GM12878 (cell line): ENCODE results near the gene TRABD. TPM values are rescaled to one million over a fixed set of nuclear protein-coding genes. Genes with fewer than 3 reads are reported as not detected.

Experiments used
- ASH2L ChIP-seq: fragments of 300-600, 200-600 bp; sonication (generic); IDR thresholded peaks from 2 replicates; pipeline ENCODE4 v1.6.1; 2017; ENCODE audit warnings: low read depth, mild to moderate bottlenecking, borderline replicate concordance
- ATF7 ChIP-seq: fragments of 450-650 bp; IDR thresholded peaks from 2 replicates; pipeline ENCODE4 v1.6.1; 2016; ENCODE audit warnings: low read depth, mild to moderate bottlenecking
- ETV6 ChIP-seq, 2 experiments: fragments of 450-650 bp in 1 of 2; IDR thresholded peaks in 1 of 2; conservative IDR thresholded peaks in 1 of 2; 2 replicates each; pipeline ENCODE4 v1.6.1; 2014; ENCODE audit warnings: antibody characterized with exemption in 1 of 2, borderline replicate concordance in 1 of 2, low read depth in 1 of 2, mild to moderate bottlenecking in 1 of 2, moderate library complexity in 1 of 2
- EZH2 ChIP-seq: IDR thresholded peaks from 2 replicates; pipeline ENCODE4 v1.6.1; 2012; ENCODE audit warnings: low read depth, mild to moderate bottlenecking, control low read depth, inconsistent platforms, low read length, borderline replicate concordance; ENCODE audit not compliant: control insufficient read depth
- MEF2A ChIP-seq: IDR thresholded peaks from 2 replicates; pipeline ENCODE4 v1.6.1; 2011; ENCODE audit warnings: low read depth, mild to moderate bottlenecking, low read length, moderate library complexity; ENCODE audit not compliant: insufficient read depth
- MYC ChIP-seq: IDR thresholded peaks from 2 replicates; pipeline ENCODE4 v1.6.1; 2011; ENCODE audit warnings: mild to moderate bottlenecking, low read length, moderate library complexity, inconsistent platforms; ENCODE audit not compliant: insufficient read depth, insufficient replicate concordance, insufficient read length, severe bottlenecking
- NFXL1 ChIP-seq: fragments of 450-650 bp; IDR thresholded peaks from 2 replicates; pipeline ENCODE4 v1.6.1; 2017; ENCODE audit warnings: antibody characterized with exemption, mild to moderate bottlenecking, borderline replicate concordance
- NR2C2 ChIP-seq: IDR thresholded peaks from 2 replicates; pipeline ENCODE4 v1.6.1; 2011; ENCODE audit warnings: borderline replicate concordance, low read depth; ENCODE audit not compliant: control insufficient read depth, insufficient read length
- PBX3 ChIP-seq: IDR thresholded peaks from 2 replicates; pipeline ENCODE4 v1.6.1; 2011; ENCODE audit warnings: mild to moderate bottlenecking, low read depth, low read length, moderate library complexity; ENCODE audit not compliant: insufficient replicate concordance
- PML ChIP-seq: IDR thresholded peaks from 2 replicates; pipeline ENCODE4 v1.6.1; 2012; ENCODE audit warnings: low read length, inconsistent platforms
- POLR2A ChIP-seq: IDR thresholded peaks from 2 replicates; pipeline ENCODE4 v1.6.1; 2011; ENCODE audit warnings: low read depth, mild to moderate bottlenecking, low read length
- POLR2AphosphoS5 ChIP-seq: IDR thresholded peaks from 2 replicates; pipeline ENCODE4 v1.6.1; 2011; ENCODE audit warnings: mild to moderate bottlenecking, low read length, inconsistent platforms
- PRDM15 ChIP-seq: fragments of 450-650 bp; formaldehyde crosslinking; IDR thresholded peaks from 2 replicates; pipeline ENCODE4 v1.4.0; 2020; ENCODE audit warnings: mild to moderate bottlenecking, moderate library complexity
- RAD21 ChIP-seq: IDR thresholded peaks from 2 replicates; pipeline ENCODE4 v1.6.1; 2011; ENCODE audit warnings: mild to moderate bottlenecking, low read depth, low read length, moderate library complexity; ENCODE audit not compliant: insufficient read depth
- SKIL ChIP-seq: fragments of 450-650 bp; IDR thresholded peaks from 2 replicates; pipeline ENCODE4 v1.6.1; 2017; ENCODE audit warnings: mild to moderate bottlenecking, low read depth, inconsistent platforms; ENCODE audit not compliant: poor library complexity, severe bottlenecking
- SREBF2 ChIP-seq: IDR thresholded peaks from 2 replicates; pipeline ENCODE4 v1.6.1; 2012; ENCODE audit warnings: mild to moderate bottlenecking, low read length
- TBL1XR1 ChIP-seq: IDR thresholded peaks from 2 replicates; pipeline ENCODE4 v1.6.1; 2012; ENCODE audit warnings: low read depth, low read length, improper control_type of control experiment
- USF1 ChIP-seq: IDR thresholded peaks from 2 replicates; pipeline ENCODE4 v1.6.1; 2011; ENCODE audit warnings: borderline replicate concordance, low read depth, mild to moderate bottlenecking, moderate library complexity, mixed read lengths, low read length; ENCODE audit not compliant: insufficient read depth; ENCODE audit errors: extremely low read length
- polyA plus RNA-seq, 11 experiments: library from polyadenylated mRNA; depleted of rRNA in 4 of 11; unstranded in 6 of 11; stranded (reverse) in 5 of 11; fragments of >200 nt; fragmentation: Nextera tagmentation in 4 of 11; fragmentation: Illumina TruSeq in 1 of 11; extraction: Ambion mirVana in 4 of 11; extraction: Trizol in 1 of 11; gene quantifications; 1 replicate in 1 of 11; 2 replicates in 10 of 11; pipeline versions ENCODE4 v1.2.1 to v1.2.3, GENCODE V29; 2011 to 2016; ENCODE audit warnings: inconsistent platforms in 2 of 11, missing spikeins in 2 of 11, low read depth in 1 of 11
- total RNA-seq, 4 experiments: library from RNA; depleted of rRNA in 3 of 4; stranded (reverse); fragments of >200 nt in 3 of 4; fragmentation: Illumina TruSeq in 1 of 4; extraction: Trizol in 1 of 4; gene quantifications; 2 replicates each; pipeline versions ENCODE4 v1.2.1 to v1.2.3, GENCODE V29; 2013 to 2021

The TRABD gene
- total and polyA plus RNA-seq, 10 of the 15 experiments (the other 5 are each of a cell fraction or from before 2014, with no cell fraction given) = 0.43 to 116 (median 58.1) TPM

GRCh38 chr22:50185375-50186087, at the start of gene TRABD (continued):
- TF ChIP-seq SKIL (no peak), NFXL1 (no peak), SREBF2 (no peak), MYC (no peak), ATF7 (no peak), POLR2AphosphoS5 (no peak), EZH2 (no peak), PBX3 (no peak), USF1 (no peak), TBL1XR1 (0 out of 2 replicates have a peak, but pooled peaks have one; percentile 39), POLR2A (peak; percentile 78), PML (no peak), PRDM15 (CRISPR knock-in tag) (no peak), MEF2A (no peak), ETV6 (conservative IDR thresholded peaks at IDR 0.05 in 1 of 2, IDR thresholded peaks at IDR 0.05 in 1 of 2; ENCODE audit: borderline replicate concordance in 1 of 2, low read depth in 1 of 2) (no peak), ASH2L (no peak), NR2C2 (no peak), RAD21 (no peak)
